Measurements from ENCODE around the gene RGS6.

RGS6 gene

GRCh38 chr14:72217135-72217534 is 284.9 kb downstream of the RGS6 start:
- DNase-seq (ENCODE audit: insufficient read length, low spot score) = no peak
- FAIRE-seq = no peak

GRCh38 chr14:72222046-72222445 is 289.8 kb downstream of the RGS6 start:
- no peak for DNase-seq (ENCODE audit: insufficient read length, low spot score)
- FAIRE-seq = no peak

DNA sequence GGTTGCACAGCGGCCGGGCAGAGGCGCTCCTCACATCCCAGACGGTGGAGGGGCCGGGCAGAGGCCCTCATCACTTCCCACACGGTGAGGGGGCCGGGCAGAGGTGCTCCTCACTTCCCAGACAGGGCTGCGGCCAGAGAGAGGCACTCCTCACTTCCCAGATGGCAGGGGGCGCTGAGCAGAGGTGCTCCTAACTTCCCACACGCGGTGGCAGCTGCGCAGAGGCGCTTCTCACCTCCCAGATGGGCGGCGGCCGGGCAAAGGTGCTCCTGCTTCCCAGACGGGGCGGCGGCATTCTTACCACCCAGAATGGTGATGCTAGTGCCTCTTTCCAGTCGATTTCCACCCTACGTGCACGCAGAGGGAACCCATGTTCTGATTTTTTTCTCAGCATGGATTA is 304.4 kb downstream of the RGS6 start:
- no peak for DNase-seq (ENCODE audit: insufficient read length, low spot score)
- FAIRE-seq = no peak

DNA sequence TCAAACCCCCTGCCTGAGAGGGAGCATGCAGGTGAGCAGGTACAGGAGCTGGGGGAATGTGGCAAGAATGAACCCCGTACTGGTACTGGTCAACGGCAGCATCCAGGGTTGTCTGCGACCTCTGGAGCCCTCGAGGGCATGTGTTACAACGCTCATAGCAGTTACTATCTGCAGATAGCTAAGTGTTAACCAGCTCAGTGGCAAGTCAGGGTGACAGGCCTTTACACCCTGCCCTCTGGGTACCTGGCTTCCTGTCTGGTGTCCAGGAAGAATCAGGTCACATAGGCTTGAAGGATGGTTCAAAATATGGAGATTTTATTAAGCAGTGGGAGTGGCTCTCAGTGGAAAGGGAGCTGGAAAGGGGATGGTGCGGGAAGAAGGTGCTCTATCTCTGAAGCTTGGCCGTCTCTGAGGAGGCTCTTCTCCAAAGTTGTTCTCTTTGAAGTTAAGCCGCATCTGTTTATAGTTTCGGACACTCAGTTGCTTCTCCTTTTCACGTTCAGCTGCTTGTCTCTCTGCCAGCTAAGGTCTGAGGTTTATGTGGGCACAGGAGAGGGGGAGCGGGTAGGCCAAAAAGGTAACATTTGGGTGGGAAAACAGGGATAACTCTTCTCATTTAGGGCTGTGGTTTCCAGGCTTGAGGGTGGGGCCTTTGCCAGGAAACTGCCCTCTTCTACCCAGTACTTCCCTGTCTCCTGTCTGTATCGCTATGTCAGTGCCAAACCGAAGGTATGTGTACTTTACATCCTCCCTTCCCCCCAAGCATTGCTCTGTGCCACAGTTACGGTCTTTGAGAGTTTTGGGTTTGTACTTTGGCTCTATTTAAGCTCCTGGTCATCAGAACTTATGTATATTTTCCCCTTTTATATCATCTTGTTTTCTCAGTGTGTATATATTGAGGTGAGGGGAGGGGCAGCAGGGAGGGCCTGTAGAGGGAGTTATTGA is 305.8 kb downstream of the RGS6 start:
- no peak for FAIRE-seq
- no peak for DNase-seq (ENCODE audit: insufficient read length, low spot score)

DNA sequence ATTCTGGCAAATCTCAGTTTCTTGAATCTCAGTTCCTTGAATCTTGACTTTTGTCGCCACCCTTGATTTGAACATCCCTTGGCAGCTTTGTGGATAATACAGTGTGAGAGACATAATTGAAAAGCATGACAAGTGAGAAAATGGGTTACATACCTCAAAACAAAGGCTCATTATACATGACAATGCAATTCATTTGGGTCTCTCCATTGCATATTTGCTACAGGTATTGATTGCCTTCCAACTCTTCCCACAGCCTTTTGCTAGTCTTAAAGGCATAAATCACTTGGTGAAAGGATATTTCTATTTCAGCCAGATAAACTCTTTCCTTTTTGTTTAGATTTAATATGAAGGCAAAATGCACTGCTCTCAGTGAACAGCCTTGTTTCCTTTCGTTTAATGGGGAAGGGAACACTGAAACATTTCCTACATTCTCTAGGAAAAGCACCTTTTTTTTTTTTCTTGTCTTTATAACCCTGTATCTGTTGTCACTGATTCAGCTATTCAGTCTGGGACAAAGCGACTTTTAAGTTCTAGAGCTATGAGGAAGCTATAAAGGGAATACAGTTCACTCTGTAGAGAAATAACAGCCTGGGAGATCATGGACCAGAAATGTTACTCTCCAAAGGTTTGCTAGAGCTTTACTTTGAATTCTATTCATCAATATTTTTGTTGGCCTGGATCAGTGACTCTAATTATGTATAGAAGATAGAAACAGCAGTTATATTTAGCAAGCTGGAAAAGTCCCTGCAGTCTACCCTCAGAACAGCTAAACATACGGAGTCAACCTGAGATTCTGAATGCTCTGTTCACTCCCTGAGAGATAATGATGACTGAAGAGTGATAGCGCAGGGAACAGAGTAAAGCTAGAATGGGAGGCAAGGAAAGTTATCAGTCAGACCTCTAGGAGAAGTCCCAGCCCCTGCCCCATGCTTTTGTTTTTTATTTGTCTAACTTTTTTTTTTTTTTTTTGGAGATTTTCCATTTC is 311.4 kb downstream of the RGS6 start:
- DNase-seq (ENCODE audit: insufficient read length, low spot score) (no peak), FAIRE-seq (no peak)

- no peak for DNase-seq (ENCODE audit: insufficient read length, low spot score)
- FAIRE-seq = no peak
Observed at GRCh38 chr14:72247896-72248465, 315.8 kb downstream of the RGS6 start.

- FAIRE-seq (no peak), DNase-seq (ENCODE audit: insufficient read length, low spot score) (no peak)
Observed at GRCh38 chr14:72253503-72253902, 321.3 kb downstream of the RGS6 start.

DNA sequence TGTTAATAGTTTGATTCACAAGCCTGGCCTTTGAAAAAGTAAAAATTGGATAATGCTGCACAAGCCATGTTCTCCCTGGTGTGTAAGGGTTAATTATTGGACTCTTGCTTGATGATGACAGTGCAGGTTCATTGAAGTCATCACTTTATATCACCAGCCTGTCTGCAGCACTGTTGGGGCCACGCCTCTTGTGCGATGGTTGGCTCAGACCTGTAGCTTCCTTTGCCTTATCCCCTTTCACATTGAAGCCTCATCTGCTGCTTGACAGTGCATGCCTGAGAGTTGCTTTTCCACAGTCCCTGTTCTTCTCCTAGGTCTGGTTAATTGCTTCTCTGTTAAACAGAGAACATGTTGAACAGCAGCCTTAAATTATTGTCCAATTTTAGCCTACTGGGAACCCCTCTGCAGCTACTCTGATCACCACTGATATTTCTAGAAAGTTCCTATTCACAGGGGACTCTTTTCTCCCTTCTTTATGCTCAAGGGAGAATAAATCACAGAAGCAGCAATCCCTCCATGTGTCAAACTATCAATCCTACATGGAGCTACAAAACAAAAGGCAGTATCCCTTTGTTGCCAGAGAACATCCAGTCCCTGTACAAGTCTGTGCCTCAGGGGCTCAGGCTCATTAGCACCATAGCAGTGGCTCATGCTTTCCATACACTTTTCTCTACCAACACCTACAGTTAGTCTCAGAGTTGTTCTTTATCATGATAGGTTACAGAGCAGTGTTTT is 322.1 kb downstream of the RGS6 start:
- FAIRE-seq = no peak
- no peak for DNase-seq (ENCODE audit: insufficient read length, low spot score)

GRCh38 chr14:72254937-72255472 is 322.8 kb downstream of the RGS6 start:
- no peak for DNase-seq (ENCODE audit: insufficient read length, low spot score)
- no peak for FAIRE-seq

- DNase-seq (ENCODE audit: insufficient read length, low spot score) = no peak
- no peak for FAIRE-seq
Observed at GRCh38 chr14:72256055-72256454, 323.8 kb downstream of the RGS6 start.

GRCh38 chr14:72261068-72261467 is 328.8 kb downstream of the RGS6 start:
- DNase-seq (ENCODE audit: insufficient read length, low spot score) (no peak), FAIRE-seq (no peak)

- DNase-seq (ENCODE audit: insufficient read length, low spot score) (no peak), FAIRE-seq (no peak)
Observed at GRCh38 chr14:72262771-72263170, 330.5 kb downstream of the RGS6 start.

DNA sequence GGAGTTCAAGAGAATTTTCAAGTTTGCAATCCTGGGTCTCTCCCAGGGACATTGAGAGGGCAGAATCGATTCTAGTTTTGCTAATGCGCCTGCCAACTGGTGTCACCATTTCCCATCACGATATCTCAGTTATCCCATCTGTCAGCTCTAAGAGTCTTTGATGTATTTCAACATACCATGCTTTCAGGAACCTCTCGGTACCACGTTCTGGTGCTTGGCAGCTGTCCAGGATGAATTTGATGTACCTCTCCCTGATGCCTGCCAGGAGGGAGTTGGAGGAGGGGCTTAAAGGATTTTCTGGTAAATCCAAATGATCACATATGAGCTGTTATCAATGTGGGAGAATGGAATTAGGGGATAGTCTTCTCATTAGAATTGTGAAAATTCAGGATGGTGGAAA is 332.5 kb downstream of the RGS6 start:
- DNase-seq (ENCODE audit: insufficient read length, low spot score) = no peak
- no peak for FAIRE-seq

GRCh38 chr14:72270147-72270727 is 338.0 kb downstream of the RGS6 start:
- no peak for DNase-seq (ENCODE audit: insufficient read length, low spot score)
- FAIRE-seq = no peak

DNA sequence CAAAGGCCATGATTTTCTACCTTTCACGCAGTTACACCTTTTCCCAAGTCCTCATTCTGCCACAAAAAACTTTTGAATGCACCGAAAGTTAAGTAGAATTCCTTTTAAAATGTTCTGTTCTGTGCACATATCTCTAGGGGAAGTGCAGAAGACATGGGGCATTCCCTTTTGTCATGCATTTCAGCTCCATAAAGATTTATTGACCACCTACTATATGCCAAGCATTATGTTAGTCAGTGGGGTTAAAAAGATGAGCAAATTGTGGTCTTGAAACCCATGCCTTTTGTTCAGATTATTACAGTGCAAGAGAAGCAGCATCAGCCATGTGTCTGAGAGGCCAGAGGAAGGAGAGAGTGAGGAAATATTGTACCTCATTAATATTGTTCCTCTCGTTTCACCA is 338.5 kb downstream of the RGS6 start:
- no peak for FAIRE-seq
- DNase-seq (ENCODE audit: insufficient read length, low spot score) = no peak

DNA sequence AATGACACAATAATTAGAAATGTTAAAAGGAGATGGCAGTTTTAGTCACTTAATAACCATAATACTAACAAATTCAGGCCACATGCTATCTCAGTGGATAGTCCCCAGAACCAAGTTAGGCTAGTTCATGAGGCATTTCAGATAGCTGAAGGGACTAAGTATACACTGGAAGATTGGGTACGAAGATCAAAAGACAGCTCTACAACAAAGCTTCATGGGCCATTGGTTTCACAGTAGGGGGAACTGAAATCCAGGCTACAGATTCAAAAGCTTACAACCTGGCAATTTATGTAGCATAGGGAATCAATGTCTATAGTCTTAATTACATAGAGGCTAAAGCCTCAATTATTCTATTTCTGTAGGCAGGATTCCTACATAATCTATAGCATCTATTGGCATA is 343.0 kb downstream of the RGS6 start:
- FAIRE-seq = no peak

GRCh38 chr14:72278316-72278715 is 346.1 kb downstream of the RGS6 start:
- no peak for FAIRE-seq

More for the DNA sequence above, 343.0 kb downstream of the RGS6 start:
- no peak for DNase-seq (ENCODE audit: insufficient read length, low spot score)

DNA sequence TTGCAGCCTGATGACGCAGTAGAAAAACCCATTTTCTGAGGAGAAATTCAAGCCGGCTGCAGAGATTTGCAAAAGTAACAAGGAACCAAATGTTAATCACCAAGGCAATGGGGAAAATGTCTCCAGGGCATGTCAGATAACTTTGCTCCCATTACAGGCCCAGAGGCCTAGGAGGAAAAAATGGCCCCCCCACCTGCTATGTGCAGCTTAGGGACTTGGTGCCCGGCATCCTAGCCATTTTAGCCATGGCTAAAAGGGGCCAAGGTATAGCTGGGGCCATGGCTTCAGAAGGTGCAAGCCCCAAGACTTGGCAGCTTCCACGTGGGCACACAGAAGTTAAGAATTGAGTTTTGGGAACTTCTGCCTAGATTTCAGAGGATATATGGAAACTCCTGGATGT is 351.9 kb downstream of the RGS6 start:
- no peak for DNase-seq (ENCODE audit: insufficient read length, low spot score)
- FAIRE-seq = no peak

More at GRCh38 chr14:72278316-72278715, 346.1 kb downstream of the RGS6 start:
- no peak for DNase-seq (ENCODE audit: insufficient read length, low spot score)

GRCh38 chr14:72290241-72290640 is 358.0 kb downstream of the RGS6 start:
- no peak for FAIRE-seq
- DNase-seq (ENCODE audit: insufficient read length, low spot score) = no peak
